Measurements from ENCODE around the gene PLD4. TPM values are rescaled to one million over a fixed set of nuclear protein-coding genes. Genes with fewer than 3 reads are reported as not detected.

Gene PLD4
- total RNA-seq, 1 donor from 2014 or later = 7.8 TPM

GRCh38 chr14:104980611-104981531, 56.2 kb downstream of the PLD4 start:
- H3K9ac ChIP-seq (ENCODE audit: low read depth in 1 of 3, low read length in 3 of 3) = peak overlapping the region in 2 of 3 donors; percentile 25 to 38
- H3K4me3 ChIP-seq (ENCODE audit: low read length in 3 of 3) = no peak overlapping the region
- peaks cover 25 to 47% (median 36%) of the 10 kb centered on the region in 3 donors for H3K4me1 ChIP-seq (ENCODE audit: control insufficient read depth in 3 of 3, insufficient read depth in 3 of 3, low read length in 3 of 3)
- H3K9me3 ChIP-seq (ENCODE audit: control insufficient read depth in 3 of 3, low read length in 3 of 3) = no peaks in the 10 kb centered on the region
- peaks cover 0 to 12% (median 5%) of the 10 kb centered on the region in 3 donors for H3K27me3 ChIP-seq (ENCODE audit: control insufficient read depth in 3 of 3, insufficient read depth in 3 of 3, low read length in 3 of 3)
- H3K27ac ChIP-seq (ENCODE audit: low read depth, low read length) = peak overlapping the region; percentile 54
- no peaks in the 10 kb centered on the region for H3K36me3 ChIP-seq (ENCODE audit: control insufficient read depth in 3 of 3, insufficient read depth in 3 of 3, low read length in 3 of 3)

- H3K9ac ChIP-seq (ENCODE audit: low read depth in 1 of 3, low read length in 3 of 3) = no peak overlapping the region
- H3K27me3 ChIP-seq (ENCODE audit: control insufficient read depth in 3 of 3, insufficient read depth in 3 of 3, low read length in 3 of 3) = peaks cover 0 to 5% (median 5%) of the 10 kb centered on the region in 3 donors
- H3K9me3 ChIP-seq (ENCODE audit: control insufficient read depth in 3 of 3, low read length in 3 of 3) = no peaks in the 10 kb centered on the region
- H3K36me3 ChIP-seq (ENCODE audit: control insufficient read depth in 3 of 3, insufficient read depth in 3 of 3, low read length in 3 of 3) = no peaks in the 10 kb centered on the region
- H3K27ac ChIP-seq (ENCODE audit: low read depth, low read length) = no peak overlapping the region
- H3K4me3 ChIP-seq (ENCODE audit: low read length in 3 of 3) = no peak overlapping the region
- peaks cover 25 to 48% (median 39%) of the 10 kb centered on the region in 3 donors for H3K4me1 ChIP-seq (ENCODE audit: control insufficient read depth in 3 of 3, insufficient read depth in 3 of 3, low read length in 3 of 3)
Observed at GRCh38 chr14:104981699-104982541, 57.2 kb downstream of the PLD4 start.

- Histone ChIP-seq H3K9ac (ENCODE audit: low read depth in 1 of 3, low read length in 3 of 3) (no peak overlapping the region), H3K27me3 (ENCODE audit: control insufficient read depth in 3 of 3, insufficient read depth in 3 of 3, low read length in 3 of 3) (peaks cover 0 to 2% (median 0%) of the 10 kb centered on the region in 3 donors), H3K27ac (ENCODE audit: low read depth, low read length) (no peak overlapping the region), H3K4me3 (ENCODE audit: low read length in 3 of 3) (no peak overlapping the region), H3K36me3 (ENCODE audit: control insufficient read depth in 3 of 3, insufficient read depth in 3 of 3, low read length in 3 of 3) (no peaks in the 10 kb centered on the region), H3K9me3 (ENCODE audit: control insufficient read depth in 3 of 3, low read length in 3 of 3) (no peaks in the 10 kb centered on the region), H3K4me1 (ENCODE audit: control insufficient read depth in 3 of 3, insufficient read depth in 3 of 3, low read length in 3 of 3) (peaks cover 23 to 41% (median 31%) of the 10 kb centered on the region in 3 donors)
Observed at GRCh38 chr14:104982548-104983230, 58.0 kb downstream of the PLD4 start.

Other genes starting within 250 kb of the PLD4 start
- 14.6 TPM for gene INF2, start 235.3 kb upstream of the PLD4 start, total RNA-seq
- gene ADSS1, start 200.7 kb upstream of the PLD4 start, total RNA-seq = 89.8 TPM
- gene SIVA1, start 171.7 kb upstream of the PLD4 start, total RNA-seq = 51.7 TPM
- gene AKT1, start 129.1 kb upstream of the PLD4 start, total RNA-seq = 151 TPM
- gene ZBTB42, start 123.8 kb upstream of the PLD4 start, total RNA-seq = 3.7 TPM
- 1.6 TPM for gene CEP170B, start 59.6 kb upstream of the PLD4 start, total RNA-seq
- gene AHNAK2, start 53.5 kb downstream of the PLD4 start, total RNA-seq = 11.5 TPM
- 2.1 TPM for gene CLBA1, start 60.9 kb downstream of the PLD4 start, total RNA-seq
- 15.1 TPM for gene CDCA4, start 96.2 kb downstream of the PLD4 start, total RNA-seq
- 1.6 TPM for gene GPR132, start 140.6 kb downstream of the PLD4 start, total RNA-seq
- gene JAG2, start 243.9 kb downstream of the PLD4 start, total RNA-seq = 33.9 TPM

Measured in skeletal muscle tissue (tissue), 4 donors.